Sigmoid colon (tissue), 4 donors: ENCODE measurements around the gene STRA8.

Experiments
- EP300 ChIP-seq, 4 donors: sonication (generic); formaldehyde crosslinking; IDR thresholded peaks; one replicate each; pipeline ENCODE4 v1.6.1; 2017; ENCODE audit warnings: antibody characterized with exemption in 4 of 4
- POLR2A ChIP-seq, 2 donors: fragments of 450-650 bp; IDR thresholded peaks; one replicate each; pipeline ENCODE4 v1.6.1; 2016; ENCODE audit warnings: antibody characterized with exemption in 2 of 2, mild to moderate bottlenecking in 2 of 2, moderate library complexity in 2 of 2
- POLR2AphosphoS5 ChIP-seq, 4 donors: sonication (generic); formaldehyde crosslinking; IDR thresholded peaks; one replicate each; pipeline ENCODE4 v1.6.1; 2017; ENCODE audit warnings: antibody characterized with exemption in 4 of 4
- TF ChIP-seq, protein P1 (sequence below), 4 experiments: fragments of 450-650 bp in 3 of 4; fragments of 200-600 bp in 1 of 4; IDR thresholded peaks; one replicate each; pipeline ENCODE4 v1.5.1; 2016 to 2019; ENCODE audit warnings: antibody characterized with exemption in 4 of 4, mild to moderate bottlenecking in 3 of 4, moderate library complexity in 2 of 4

DNA sequence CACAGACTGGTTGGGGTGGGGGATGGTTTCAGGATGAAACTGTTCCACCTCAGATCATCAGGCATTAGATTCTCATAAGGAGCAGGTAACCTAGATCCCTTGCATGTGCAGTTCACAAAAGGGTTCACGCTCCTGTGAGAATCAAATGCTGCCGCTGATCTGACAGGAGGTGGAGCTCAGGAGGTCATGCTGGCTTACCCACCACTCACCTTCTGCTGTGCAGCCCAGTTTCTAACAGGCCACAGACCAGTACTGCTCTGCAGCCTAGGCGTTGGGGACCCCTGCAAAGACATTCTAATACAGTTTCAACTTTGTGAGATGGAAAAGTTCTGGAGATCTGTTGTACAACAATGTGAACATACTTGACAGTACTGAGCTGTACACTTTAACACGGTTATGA lies 39.9 kb downstream of the STRA8 start:
- TF ChIP-seq, protein P1, sequence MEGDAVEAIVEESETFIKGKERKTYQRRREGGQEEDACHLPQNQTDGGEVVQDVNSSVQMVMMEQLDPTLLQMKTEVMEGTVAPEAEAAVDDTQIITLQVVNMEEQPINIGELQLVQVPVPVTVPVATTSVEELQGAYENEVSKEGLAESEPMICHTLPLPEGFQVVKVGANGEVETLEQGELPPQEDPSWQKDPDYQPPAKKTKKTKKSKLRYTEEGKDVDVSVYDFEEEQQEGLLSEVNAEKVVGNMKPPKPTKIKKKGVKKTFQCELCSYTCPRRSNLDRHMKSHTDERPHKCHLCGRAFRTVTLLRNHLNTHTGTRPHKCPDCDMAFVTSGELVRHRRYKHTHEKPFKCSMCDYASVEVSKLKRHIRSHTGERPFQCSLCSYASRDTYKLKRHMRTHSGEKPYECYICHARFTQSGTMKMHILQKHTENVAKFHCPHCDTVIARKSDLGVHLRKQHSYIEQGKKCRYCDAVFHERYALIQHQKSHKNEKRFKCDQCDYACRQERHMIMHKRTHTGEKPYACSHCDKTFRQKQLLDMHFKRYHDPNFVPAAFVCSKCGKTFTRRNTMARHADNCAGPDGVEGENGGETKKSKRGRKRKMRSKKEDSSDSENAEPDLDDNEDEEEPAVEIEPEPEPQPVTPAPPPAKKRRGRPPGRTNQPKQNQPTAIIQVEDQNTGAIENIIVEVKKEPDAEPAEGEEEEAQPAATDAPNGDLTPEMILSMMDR (IDR thresholded peaks at IDR 0.05): no peak
- TF ChIP-seq POLR2A (IDR thresholded peaks at IDR 0.05) (no peak), POLR2AphosphoS5 (IDR thresholded peaks at IDR 0.05) (no peak), EP300 (IDR thresholded peaks at IDR 0.05) (no peak)
